HG02884 (cell line): Measurements from ENCODE around the gene NMNAT3.

Experiments used
- ATAC-seq: cut with Tn5 transposase; IDR thresholded peaks from one replicate; pipeline ENCODE4 v1.9.1; 2021; ENCODE audit warnings: mild to moderate bottlenecking, moderate library complexity; ENCODE audit not compliant: unreplicated experiment

NMNAT3 gene

GRCh38 chr3:139524841-139525636, 152.7 kb downstream of the NMNAT3 start:
- no peak for ATAC-seq

GRCh38 chr3:139523718-139524117, 154.1 kb downstream of the NMNAT3 start:
- no peak for ATAC-seq

GRCh38 chr3:139523166-139523565, 154.6 kb downstream of the NMNAT3 start:
- ATAC-seq: no peak

GRCh38 chr3:139522421-139522820, 155.4 kb downstream of the NMNAT3 start:
- ATAC-seq: no peak

- ATAC-seq: no peak
Observed at GRCh38 chr3:139521816-139522215, 156.0 kb downstream of the NMNAT3 start.

GRCh38 chr3:139521144-139521543, 156.6 kb downstream of the NMNAT3 start:
- no peak for ATAC-seq

- ATAC-seq: no peak
Observed at GRCh38 chr3:139519998-139520737, 157.6 kb downstream of the NMNAT3 start.

- ATAC-seq: no peak
Observed at GRCh38 chr3:139518926-139519842, 158.6 kb downstream of the NMNAT3 start.

- no peak for ATAC-seq
Observed at GRCh38 chr3:139518306-139518705, 159.5 kb downstream of the NMNAT3 start.

GRCh38 chr3:139517321-139518065, 160.3 kb downstream of the NMNAT3 start:
- no peak for ATAC-seq

- no peak for ATAC-seq
Observed at GRCh38 chr3:139514741-139515140, 163.0 kb downstream of the NMNAT3 start.
